GM12875 (cell line): ENCODE results near the gene GASK1A.

ENCODE experiments used
- H3K4me3 ChIP-seq: one replicate; pipeline ENCODE4 v1.5.1; 2011; ENCODE audit warnings: low read depth, low read length, control low read depth
- CTCF ChIP-seq: IDR thresholded peaks from 2 replicates; pipeline ENCODE4 v1.5.1; 2011; ENCODE audit warnings: low read depth, mild to moderate bottlenecking, control low read depth, inconsistent platforms, low read length, moderate library complexity, borderline replicate concordance; ENCODE audit not compliant: insufficient read depth

The GASK1A gene

GRCh38 chr3:43001556-43002121 is 22.5 kb downstream of the GASK1A start:
- no peak overlapping the region for H3K4me3 ChIP-seq
- TF ChIP-seq CTCF = no peak

- no peak overlapping the region for H3K4me3 ChIP-seq
- no peak for TF ChIP-seq CTCF
These were observed 25.2 kb downstream of the GASK1A start for GRCh38 chr3:43004282-43004681.

- no peak overlapping the region for H3K4me3 ChIP-seq
- TF ChIP-seq CTCF = no peak
These were observed 26.1 kb downstream of the GASK1A start for GRCh38 chr3:43005253-43005652.

GRCh38 chr3:43005981-43006380 is 26.9 kb downstream of the GASK1A start:
- no peak for TF ChIP-seq CTCF
- H3K4me3 ChIP-seq = no peak overlapping the region

GRCh38 chr3:43006825-43007224 is 27.7 kb downstream of the GASK1A start:
- TF ChIP-seq CTCF = no peak
- no peak overlapping the region for H3K4me3 ChIP-seq

- no peak overlapping the region for H3K4me3 ChIP-seq
- no peak for TF ChIP-seq CTCF
These were observed 30.4 kb downstream of the GASK1A start for GRCh38 chr3:43009547-43009946.

- no peak overlapping the region for H3K4me3 ChIP-seq
- no peak for TF ChIP-seq CTCF
These were observed 31.5 kb downstream of the GASK1A start for GRCh38 chr3:43010638-43011037.
